Fibroblast of the conjunctiva (primary cell): ENCODE data around the gene DKK2.
"Not testable (repeated sequence)": the region's sequence is repeated elsewhere in the genome, so short reads cannot be mapped to it uniquely, and the experiment has no call there.

Experiments used
- DNase-seq: peaks from one replicate; pipeline ENCODE4 v3.0.0-alpha.2; 2010; ENCODE audit warnings: low read depth

Gene DKK2

GRCh38 chr4:106909486-106910188 lies 126.5 kb downstream of the DKK2 start:
- DNase-seq = no peak

GRCh38 chr4:106908049-106908448 lies 128.1 kb downstream of the DKK2 start:
- not testable (repeated sequence) for DNase-seq

- no peak for DNase-seq
Measured at GRCh38 chr4:106907216-106907615, 128.9 kb downstream of the DKK2 start.

- DNase-seq = no peak
Measured at GRCh38 chr4:106906728-106907127, 129.4 kb downstream of the DKK2 start.

- DNase-seq = peak; percentile 57
Measured at GRCh38 chr4:106898621-106899230, 137.4 kb downstream of the DKK2 start.

- no peak for DNase-seq
Measured at GRCh38 chr4:106893903-106894302, 142.2 kb downstream of the DKK2 start.

- no peak for DNase-seq
Measured at GRCh38 chr4:106893395-106893881, 142.7 kb downstream of the DKK2 start.

GRCh38 chr4:106892786-106893185 lies 143.3 kb downstream of the DKK2 start:
- DNase-seq = no peak

GRCh38 chr4:106875340-106875739 lies 160.8 kb downstream of the DKK2 start:
- no peak for DNase-seq
